HG03442 (cell line): Measurements from ENCODE around the gene ZNF705A.
"Not testable (repeated sequence)": the region's sequence is repeated elsewhere in the genome, so short reads cannot be mapped to it uniquely, and the experiment has no call there.

Source experiments
- ATAC-seq: cut with Tn5 transposase; IDR thresholded peaks from one replicate; pipeline ENCODE4 v1.9.1; 2021; ENCODE audit warnings: mild to moderate bottlenecking, moderate library complexity; ENCODE audit not compliant: unreplicated experiment

Gene ZNF705A

DNA sequence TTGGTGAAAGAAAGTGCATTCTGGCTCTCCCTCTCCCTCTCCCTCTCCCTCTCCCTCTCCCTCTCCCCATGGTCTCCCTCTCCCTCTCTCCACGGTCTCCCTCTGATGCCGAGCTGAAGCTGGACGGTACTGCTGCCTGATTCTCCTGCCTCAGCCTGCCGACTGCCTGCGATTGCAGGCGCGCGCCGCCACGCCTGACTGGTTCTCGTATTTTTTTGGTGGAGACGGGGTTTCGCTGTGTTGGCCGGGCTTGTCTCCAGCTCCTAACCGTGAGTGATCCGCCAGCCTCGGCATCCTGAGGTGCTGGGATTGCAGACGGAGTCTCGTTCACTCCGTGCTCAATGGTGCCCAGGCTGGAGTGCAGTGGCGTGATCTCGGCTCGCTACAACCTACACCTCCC is 26.5 kb downstream of the ZNF705A start:
- not testable (repeated sequence) for ATAC-seq

DNA sequence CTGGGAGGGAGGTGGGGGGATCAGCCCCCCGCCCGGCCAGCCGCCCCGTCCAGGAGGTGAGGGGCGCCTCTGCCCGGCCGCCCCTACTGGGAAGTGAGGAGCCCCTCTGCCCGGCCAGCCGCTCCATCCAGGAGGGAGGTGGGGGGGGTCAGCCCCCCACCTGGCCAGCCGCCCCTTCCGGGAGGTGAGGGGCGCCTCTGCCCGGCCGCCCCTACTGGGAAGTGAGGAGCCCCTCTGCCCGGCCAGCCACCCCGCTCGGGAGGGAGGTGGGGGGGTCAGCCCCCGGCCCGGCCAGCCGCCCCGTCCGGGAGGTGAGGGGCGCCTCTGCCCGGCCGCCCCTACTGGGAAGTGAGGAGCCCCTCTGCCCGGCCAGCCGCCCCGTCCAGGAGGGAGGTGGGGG is 27.4 kb downstream of the ZNF705A start:
- ATAC-seq = not testable (repeated sequence)

DNA sequence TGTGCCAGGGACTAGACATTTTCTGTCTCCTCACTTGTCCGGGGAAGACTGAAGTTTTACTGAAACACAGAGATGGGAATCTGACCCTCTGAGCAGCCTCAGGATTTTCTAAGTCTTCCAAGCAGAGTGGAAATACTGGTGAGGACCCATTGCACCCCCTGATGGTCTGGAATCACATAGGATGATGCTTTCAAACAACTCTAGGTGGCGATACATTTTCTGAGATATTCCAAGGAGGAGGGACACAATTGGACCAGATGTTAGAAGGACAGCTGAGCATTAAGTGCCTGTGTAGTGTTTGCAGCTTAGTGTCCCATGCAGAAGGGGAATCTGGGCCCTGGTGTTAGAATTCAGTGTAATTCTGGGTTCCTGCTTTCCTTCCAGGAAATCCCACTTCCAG is 31.3 kb downstream of the ZNF705A start:
- ATAC-seq = not testable (repeated sequence)

DNA sequence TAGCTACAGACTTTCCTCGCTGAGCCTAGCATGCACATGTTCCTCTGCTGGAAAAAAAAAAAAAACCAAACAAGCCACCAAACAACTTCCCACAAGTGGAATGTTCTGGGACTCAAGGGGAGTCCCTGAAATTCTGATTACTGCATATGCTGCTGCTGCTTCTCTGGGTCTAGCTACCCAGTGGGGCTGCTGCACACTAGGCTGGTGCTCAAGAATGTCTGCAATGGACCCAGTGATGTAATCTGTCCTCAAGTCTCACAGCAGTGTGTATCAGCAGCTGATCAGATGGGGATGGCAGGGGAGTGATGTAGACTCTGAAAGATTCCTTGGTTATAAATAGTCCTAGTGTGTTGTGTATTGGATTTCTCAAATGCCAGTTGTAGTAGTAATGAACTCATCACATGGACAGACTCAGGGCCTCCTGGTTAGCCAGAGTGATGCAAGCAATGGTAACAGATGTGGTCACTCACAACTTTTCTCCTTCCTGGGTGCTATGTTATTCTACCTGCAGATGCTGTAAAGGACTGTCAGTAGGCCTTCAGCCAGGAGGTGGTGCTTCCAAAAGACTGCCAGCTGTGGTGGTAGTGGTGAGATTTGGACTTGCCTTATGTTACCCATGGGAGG is 41.0 kb downstream of the ZNF705A start:
- not testable (repeated sequence) for ATAC-seq

DNA sequence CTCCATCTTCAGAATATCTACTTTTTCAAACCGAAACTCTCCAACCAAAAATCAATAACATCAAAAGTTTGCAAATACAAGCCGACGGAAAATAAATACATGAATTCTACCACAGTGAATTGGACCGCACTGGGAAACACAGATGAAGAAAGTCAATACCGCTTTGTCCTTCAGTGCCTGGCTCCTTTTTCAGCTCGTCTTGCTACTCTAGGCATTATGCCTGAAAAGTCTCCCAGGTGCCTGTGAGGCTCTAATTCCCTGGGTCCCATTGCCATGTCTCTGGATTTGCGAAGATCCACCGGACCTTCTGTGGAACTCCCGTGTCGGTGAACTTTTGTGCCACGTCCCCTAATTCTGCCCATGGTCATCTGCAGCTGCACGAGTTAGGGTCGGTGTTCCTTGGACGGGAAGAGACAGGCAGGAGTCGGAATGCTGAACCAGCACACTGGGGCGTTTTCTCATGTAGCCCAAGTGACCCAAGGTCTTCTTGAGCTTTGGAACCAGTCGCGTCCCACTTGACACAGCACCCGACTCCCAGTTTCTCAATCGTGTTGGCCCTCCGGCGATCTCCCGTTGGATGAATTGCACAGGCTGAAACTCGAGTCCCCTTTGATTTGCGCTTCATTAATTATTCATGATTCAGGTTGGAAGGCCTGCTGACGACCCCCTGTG is 62.0 kb downstream of the ZNF705A start:
- not testable (repeated sequence) for ATAC-seq

DNA sequence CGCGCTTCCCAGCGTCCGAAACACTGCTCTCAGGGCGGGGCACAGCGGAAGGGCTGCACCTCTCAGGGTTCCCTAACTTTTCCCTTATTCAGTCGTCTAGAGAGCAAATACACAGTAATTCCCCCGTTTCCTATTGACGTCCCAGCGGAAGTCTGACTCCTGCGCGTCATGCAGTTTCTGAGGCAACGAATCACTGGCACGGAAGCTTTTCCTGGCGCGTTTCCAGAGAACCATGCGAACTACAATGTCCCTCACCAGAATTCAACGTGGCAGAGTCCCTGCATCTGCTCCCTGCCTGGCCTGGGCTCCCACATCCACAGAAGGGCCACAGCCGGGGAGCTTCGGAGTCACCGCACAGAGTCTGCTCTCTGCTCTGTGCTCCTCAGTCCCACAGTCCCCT is 64.6 kb downstream of the ZNF705A start:
- not testable (repeated sequence) for ATAC-seq

DNA sequence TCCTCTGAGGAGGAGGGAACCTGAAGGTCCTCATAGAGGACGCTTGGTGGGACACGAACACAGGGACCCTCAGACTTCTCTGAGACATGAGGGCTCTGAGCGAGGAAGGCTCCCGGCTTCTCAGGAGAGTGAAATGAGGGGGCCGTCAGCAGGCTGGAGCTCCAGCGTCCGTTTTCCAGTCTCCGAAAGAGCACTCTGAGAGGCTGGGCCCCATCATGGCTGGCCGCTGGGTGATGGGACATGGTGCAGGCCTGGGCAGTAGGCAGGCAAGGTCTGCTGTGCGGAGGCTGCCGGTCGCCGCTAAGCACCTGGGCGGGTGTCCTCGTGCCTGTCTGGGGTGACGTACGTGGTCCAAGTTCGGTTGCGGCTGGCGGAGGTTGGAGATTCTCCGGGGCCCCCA is 65.0 kb downstream of the ZNF705A start:
- not testable (repeated sequence) for ATAC-seq

DNA sequence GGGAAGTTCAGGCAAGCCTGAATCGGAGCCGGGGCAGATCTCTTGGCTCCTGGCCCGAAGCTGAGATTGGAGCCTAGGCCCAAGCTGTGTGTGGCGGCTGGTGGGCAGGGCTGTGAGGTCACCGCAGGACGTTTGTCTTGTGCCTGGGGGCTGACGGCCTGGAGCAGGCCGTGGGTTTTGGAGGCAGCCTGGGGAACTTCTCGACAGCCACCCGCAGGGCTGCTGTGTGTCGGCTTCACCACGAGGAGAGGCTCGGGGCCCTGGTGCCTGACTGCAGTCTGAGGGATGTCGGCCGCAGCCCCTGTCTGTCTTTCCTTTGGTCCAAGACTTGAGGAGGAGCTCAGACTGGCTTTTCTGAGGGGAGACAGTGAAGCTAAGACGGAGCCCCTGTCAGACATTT is 65.5 kb downstream of the ZNF705A start:
- not testable (repeated sequence) for ATAC-seq

DNA sequence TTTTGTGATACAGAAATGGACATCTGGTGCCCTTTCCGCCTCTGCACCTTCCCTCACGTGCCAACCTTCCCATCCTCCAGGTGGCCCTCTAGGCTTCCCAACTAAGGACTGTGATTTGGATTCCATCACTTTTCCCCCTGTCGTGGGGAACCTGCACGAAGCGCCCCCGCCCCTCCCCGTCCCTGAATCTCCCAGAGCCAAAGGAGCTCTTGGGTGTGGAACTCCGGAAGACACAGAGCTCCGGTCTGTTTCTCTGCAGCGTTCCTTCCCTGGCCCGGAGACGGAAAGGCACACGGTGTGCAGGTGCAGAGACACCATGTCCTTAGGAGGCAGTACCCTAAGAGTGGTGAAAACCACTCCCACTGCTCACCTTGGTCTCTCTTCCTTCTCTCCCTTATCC is 66.8 kb downstream of the ZNF705A start:
- ATAC-seq = not testable (repeated sequence)

DNA sequence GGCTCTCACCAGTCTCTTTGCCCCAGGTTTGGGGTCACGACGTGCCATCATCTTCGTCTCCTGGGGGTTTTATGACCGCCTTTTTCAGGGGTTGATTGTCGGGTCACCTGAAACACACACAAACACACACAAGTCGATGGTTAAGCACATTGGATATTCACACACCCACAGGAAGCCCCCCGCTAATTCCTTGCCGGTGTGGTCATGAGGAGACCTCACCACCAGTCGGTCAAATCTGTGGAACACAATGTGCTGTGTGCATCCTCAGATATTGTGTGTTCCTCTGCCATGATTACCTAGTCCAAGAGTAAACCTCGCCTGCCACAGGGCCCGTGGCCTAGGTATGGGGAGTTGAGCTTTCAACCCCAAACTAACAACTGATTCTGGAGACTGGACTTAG is 68.0 kb downstream of the ZNF705A start:
- ATAC-seq = not testable (repeated sequence)

DNA sequence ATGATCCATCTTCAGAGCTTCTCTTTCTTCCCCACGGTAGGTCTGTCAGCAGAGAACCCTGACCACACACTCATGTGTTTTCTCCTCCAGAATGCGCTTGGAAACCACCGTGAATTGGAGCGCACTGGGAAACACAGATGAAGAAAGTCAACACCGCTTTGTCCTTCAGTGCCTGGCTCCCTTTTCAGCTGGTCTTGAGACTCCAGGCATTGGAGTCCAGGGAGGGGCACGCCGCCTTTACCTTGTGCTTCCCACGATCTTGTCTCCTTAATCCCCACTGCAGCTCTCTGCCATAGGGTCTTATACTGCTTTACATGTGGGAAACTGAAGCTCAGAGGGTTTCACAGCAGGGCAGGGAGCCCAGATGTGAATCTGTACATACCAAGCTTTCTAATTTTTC is 69.5 kb downstream of the ZNF705A start:
- no peak for ATAC-seq

DNA sequence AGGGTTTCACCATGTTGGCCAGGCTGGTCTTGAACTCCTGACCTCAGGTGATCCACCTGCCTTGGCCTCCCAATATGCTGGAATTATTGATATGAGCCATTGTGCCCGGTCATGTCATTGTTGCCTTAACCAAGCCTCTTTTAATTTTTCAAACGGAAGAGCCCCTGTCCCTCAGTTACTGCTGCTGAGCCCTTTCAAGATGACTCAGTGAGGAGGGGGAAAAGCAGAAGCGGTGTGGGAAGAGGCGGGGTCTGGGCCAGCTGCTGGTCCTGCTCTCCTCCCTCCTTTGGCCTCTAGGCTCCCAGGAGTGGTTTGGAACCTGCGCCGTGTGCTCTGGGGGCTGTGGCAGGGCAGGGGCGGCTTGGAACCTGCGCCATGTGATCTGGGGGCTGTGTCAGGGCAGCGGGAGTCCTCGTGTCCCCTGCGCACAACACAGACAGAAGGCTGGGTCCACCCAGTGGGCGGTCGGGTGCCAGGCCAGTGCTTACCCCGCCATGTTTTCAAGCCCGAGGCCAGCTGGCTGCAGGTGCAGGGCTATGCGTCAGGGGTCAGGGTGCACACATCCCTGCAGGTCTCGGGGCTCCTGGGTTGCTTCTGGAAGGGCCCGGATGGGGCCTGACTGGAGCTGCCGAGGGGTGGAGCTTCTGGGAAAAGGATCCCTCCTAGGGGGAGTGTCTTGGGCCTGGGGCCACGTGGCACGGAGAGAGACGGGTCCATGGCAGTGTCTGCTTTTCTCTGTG is 70.3 kb downstream of the ZNF705A start, which contains the start of gene FAM90A1:
TSS of gene FAM90A1 (minus strand) at position 627 of the 740 bp plus-strand sequence. CDS start 2,786 bp downstream, outside the sequence.
- not testable (repeated sequence) for ATAC-seq

DNA sequence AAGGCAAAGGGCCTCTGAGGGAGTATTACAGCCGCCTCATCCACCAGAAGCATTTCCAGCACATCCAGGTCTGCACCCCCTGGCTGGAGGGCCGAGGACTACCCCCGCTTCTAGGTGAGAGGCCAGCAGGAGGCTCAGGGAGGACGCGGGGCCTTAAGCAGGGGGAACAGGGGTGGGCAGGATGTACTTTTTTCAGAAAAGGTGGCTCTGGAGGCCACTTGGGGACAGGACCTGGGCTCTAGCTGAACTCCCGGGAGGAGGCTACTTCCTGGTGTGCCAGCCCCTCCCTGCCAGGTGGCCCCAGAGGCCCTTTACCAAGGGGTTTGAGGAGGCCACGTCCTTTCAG is 70.9 kb downstream of the ZNF705A start:
- ATAC-seq = not testable (repeated sequence)

DNA sequence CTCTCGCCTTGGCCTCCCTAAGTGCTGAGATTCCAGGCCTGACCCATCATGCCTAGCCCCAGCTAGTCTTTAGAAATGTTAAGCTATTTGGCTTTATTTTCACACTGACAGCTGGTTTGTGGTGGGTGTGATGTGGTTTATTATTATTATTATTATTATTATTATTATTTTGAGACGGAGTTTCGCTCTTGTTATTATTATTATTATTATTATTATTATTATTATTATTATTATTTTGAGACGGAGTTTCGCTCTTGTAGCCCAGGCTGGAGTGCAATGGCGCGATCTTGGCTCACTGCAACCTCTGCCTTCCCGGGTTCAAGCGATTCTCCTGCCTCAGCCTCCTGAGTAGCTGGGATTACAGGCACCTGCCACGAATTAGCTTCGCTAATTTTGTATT is 71.8 kb downstream of the ZNF705A start:
- ATAC-seq = not testable (repeated sequence)

DNA sequence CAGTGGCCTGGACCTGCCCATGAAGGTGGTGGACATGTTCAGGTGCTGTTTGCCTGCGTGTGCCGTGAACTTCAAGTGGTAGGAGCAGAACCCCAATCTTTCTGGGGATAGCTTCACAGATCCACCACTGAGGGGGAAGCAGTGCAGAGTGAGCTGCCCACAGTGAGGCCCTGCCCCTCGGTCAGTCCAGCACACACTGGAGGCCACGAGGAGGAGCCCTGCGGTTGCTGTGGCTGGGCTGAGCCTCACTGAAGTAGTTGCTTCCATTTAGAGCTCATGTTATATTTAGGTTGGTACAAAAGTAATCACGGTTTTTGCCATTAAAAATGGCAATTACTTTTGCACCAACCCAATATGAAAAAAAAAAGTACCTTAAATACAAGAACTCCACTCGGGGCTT is 72.7 kb downstream of the ZNF705A start:
- ATAC-seq = not testable (repeated sequence)
